ENCODE results near the gene DOK6.

The DOK6 gene

GRCh38 chr18:69364930-69365329, 35.8 kb upstream of the DOK6 start:
- no peaks in the 10 kb centered on the region for H3K4me1 ChIP-seq (ENCODE audit: low read length)
- TF ChIP-seq EZH2phosphoT487 (IDR thresholded peaks at IDR 0.05; ENCODE audit: low read depth): no peak
- TF ChIP-seq, protein P1, sequence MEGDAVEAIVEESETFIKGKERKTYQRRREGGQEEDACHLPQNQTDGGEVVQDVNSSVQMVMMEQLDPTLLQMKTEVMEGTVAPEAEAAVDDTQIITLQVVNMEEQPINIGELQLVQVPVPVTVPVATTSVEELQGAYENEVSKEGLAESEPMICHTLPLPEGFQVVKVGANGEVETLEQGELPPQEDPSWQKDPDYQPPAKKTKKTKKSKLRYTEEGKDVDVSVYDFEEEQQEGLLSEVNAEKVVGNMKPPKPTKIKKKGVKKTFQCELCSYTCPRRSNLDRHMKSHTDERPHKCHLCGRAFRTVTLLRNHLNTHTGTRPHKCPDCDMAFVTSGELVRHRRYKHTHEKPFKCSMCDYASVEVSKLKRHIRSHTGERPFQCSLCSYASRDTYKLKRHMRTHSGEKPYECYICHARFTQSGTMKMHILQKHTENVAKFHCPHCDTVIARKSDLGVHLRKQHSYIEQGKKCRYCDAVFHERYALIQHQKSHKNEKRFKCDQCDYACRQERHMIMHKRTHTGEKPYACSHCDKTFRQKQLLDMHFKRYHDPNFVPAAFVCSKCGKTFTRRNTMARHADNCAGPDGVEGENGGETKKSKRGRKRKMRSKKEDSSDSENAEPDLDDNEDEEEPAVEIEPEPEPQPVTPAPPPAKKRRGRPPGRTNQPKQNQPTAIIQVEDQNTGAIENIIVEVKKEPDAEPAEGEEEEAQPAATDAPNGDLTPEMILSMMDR (IDR thresholded peaks at IDR 0.05; ENCODE audit: low read depth, low read length): no peak
- H3K36me3 ChIP-seq (replicated peaks; ENCODE audit: low read depth, low read length): no peaks in the 10 kb centered on the region
- no peaks in the 10 kb centered on the region for H3K27me3 ChIP-seq (ENCODE audit: low read depth, low read length)
- no peak overlapping the region for H3K9ac ChIP-seq (ENCODE audit: low read length)
- H3K79me2 ChIP-seq (ENCODE audit: low read length): no peaks in the 10 kb centered on the region
- H3K4me3 ChIP-seq (ENCODE audit: low read length): no peak overlapping the region
- no peak overlapping the region for H2AFZ ChIP-seq (ENCODE audit: low read depth, low read length)
- no peaks in the 10 kb centered on the region for H4K20me1 ChIP-seq (ENCODE audit: insufficient read depth, low read length)
- no peak overlapping the region for H3K27ac ChIP-seq (ENCODE audit: low read length)
- no peaks in the 10 kb centered on the region for H3K9me3 ChIP-seq (ENCODE audit: insufficient read depth, low read length)
- H3K4me2 ChIP-seq (ENCODE audit: low read length): no peak overlapping the region

DNA sequence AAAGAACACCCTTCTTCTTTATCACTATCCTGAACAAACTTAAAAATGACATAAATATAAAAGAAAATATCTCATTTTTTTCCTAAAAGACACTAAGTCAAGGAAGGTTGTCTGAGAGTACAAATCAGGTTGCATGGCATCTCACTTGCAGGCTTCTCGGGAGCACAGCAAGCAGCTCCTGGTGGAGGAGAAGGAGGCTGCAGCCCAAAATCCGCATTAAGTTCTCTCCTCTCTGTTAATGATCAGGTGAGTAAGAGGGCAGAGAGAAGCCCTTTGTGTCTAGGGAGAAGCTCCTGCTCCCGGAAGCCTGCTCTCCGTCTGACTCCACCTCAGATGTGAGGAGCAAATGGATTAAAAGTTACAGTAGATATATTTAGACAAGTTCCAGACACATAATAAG, 35.0 kb upstream of the DOK6 start:
- Histone ChIP-seq H3K9me3 (ENCODE audit: insufficient read depth, low read length) (no peaks in the 10 kb centered on the region), H3K9ac (ENCODE audit: low read length) (no peak overlapping the region), H2AFZ (ENCODE audit: low read depth, low read length) (no peak overlapping the region), H3K4me2 (ENCODE audit: low read length) (no peak overlapping the region), H3K4me3 (ENCODE audit: low read length) (no peak overlapping the region), H3K27me3 (ENCODE audit: low read depth, low read length) (no peaks in the 10 kb centered on the region), H3K27ac (ENCODE audit: low read length) (no peak overlapping the region), H4K20me1 (ENCODE audit: insufficient read depth, low read length) (no peaks in the 10 kb centered on the region), H3K36me3 (replicated peaks; ENCODE audit: low read depth, low read length) (no peaks in the 10 kb centered on the region), H3K4me1 (ENCODE audit: low read length) (no peaks in the 10 kb centered on the region), H3K79me2 (ENCODE audit: low read length) (no peaks in the 10 kb centered on the region)
- TF ChIP-seq, protein P1 (IDR thresholded peaks at IDR 0.05; ENCODE audit: low read depth, low read length): no peak
- no peak for TF ChIP-seq EZH2phosphoT487 (IDR thresholded peaks at IDR 0.05; ENCODE audit: low read depth)

DNA sequence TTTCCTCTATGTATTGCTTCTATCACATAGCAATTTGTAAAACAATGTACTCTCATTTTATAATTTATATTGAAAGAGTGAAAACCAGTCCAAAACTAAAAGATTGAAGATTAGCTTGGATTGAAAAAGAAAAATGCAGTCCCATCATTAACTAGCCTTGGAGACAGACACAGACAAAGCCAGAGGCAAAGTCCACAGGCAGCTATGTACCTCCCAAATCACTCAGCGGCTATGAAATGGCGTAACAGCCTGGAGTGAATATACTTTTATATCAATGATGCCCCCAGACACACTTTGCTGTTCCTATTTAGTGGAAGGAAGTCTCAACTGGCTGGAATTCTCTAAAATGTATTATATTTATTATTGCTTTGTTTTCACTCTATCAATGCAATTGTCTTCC, 33.6 kb upstream of the DOK6 start:
- Histone ChIP-seq H3K27ac (ENCODE audit: low read length) (no peak overlapping the region), H3K27me3 (ENCODE audit: low read depth, low read length) (no peaks in the 10 kb centered on the region), H3K4me1 (ENCODE audit: low read length) (no peaks in the 10 kb centered on the region), H4K20me1 (ENCODE audit: insufficient read depth, low read length) (no peaks in the 10 kb centered on the region), H3K9me3 (ENCODE audit: insufficient read depth, low read length) (no peaks in the 10 kb centered on the region), H3K9ac (ENCODE audit: low read length) (no peak overlapping the region), H3K79me2 (ENCODE audit: low read length) (no peaks in the 10 kb centered on the region), H2AFZ (ENCODE audit: low read depth, low read length) (no peak overlapping the region), H3K4me2 (ENCODE audit: low read length) (no peak overlapping the region), H3K4me3 (ENCODE audit: low read length) (no peak overlapping the region), H3K36me3 (replicated peaks; ENCODE audit: low read depth, low read length) (no peaks in the 10 kb centered on the region)
- no peak for TF ChIP-seq EZH2phosphoT487 (IDR thresholded peaks at IDR 0.05; ENCODE audit: low read depth)
- TF ChIP-seq, protein P1 (IDR thresholded peaks at IDR 0.05; ENCODE audit: low read depth, low read length): no peak

DNA sequence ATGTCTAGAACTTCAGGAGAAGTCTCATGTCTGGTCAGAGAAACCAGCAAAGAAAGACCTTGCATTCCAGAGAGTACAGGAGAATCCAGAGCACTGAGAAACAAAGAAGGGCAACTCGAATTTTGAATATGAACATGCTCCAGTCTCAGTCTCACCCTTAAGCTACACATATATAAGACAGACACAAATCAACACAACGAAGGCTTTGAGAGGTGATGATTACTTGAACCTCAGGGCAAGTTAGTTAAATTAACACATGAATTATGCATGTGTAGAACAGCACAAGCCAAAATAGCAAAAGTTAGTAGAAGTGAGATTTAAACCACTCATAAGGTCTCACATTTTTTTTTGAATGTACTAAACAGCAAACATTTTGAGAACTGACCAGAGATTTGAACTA, 29.0 kb upstream of the DOK6 start:
- H3K79me2 ChIP-seq (ENCODE audit: low read length): no peaks in the 10 kb centered on the region
- H3K27ac ChIP-seq (ENCODE audit: low read length): no peak overlapping the region
- H3K4me3 ChIP-seq (ENCODE audit: low read length): no peak overlapping the region
- H4K20me1 ChIP-seq (ENCODE audit: insufficient read depth, low read length): no peaks in the 10 kb centered on the region
- H3K4me1 ChIP-seq (ENCODE audit: low read length): no peaks in the 10 kb centered on the region
- TF ChIP-seq, protein P1 (IDR thresholded peaks at IDR 0.05; ENCODE audit: low read depth, low read length): no peak
- no peak for TF ChIP-seq EZH2phosphoT487 (IDR thresholded peaks at IDR 0.05; ENCODE audit: low read depth)
- H2AFZ ChIP-seq (ENCODE audit: low read depth, low read length): no peak overlapping the region
- no peaks in the 10 kb centered on the region for H3K36me3 ChIP-seq (replicated peaks; ENCODE audit: low read depth, low read length)
- H3K9me3 ChIP-seq (ENCODE audit: insufficient read depth, low read length): no peaks in the 10 kb centered on the region
- H3K9ac ChIP-seq (ENCODE audit: low read length): no peak overlapping the region
- no peaks in the 10 kb centered on the region for H3K27me3 ChIP-seq (ENCODE audit: low read depth, low read length)
- no peak overlapping the region for H3K4me2 ChIP-seq (ENCODE audit: low read length)

All from OCI-LY3 (cell line).